Measurements from ENCODE around the gene GTPBP4. TPM values are rescaled to one million over a fixed set of nuclear protein-coding genes. Genes with fewer than 3 reads are reported as not detected.
A peak's percentile ranks its signal among the peaks of the same experiment; 100 is the strongest.

Gene GTPBP4
- total RNA-seq, 4 donors from 2014 or later, result 16.0 to 31.5 (median 21.5) TPM

- no peaks in the 10 kb centered on the region for H3K9me3 ChIP-seq
- H3K27me3 ChIP-seq, result no peaks in the 10 kb centered on the region
- H3K27ac ChIP-seq, result peak overlapping the region; percentile 35 to 61 (median 50)
- peaks cover 0 to 35% (median 0%) of the 10 kb centered on the region in 3 donors for H3K4me1 ChIP-seq
- TF ChIP-seq POLR2A (IDR thresholded peaks at IDR 0.05) (peak in 1 of 2 donors; percentile 36), POLR2AphosphoS5 (IDR thresholded peaks at IDR 0.05) (no peak)
- WGBS, 2 donors (ENCODE audit: low coverage in 1 of 2), result 50 to 75% methylated on average over 7 to 10 of the region's 12 CpGs
- H3K4me3 ChIP-seq, result no peak overlapping the region
- ATAC-seq, result peak; percentile 69
- peaks cover 3 to 49% of the 10 kb centered on the region in 2 donors for H3K36me3 ChIP-seq
Measured at GRCh38 chr10:1043532-1043995, 55.3 kb downstream of the GTPBP4 start.

GRCh38 chr10:1044146-1044545, 55.9 kb downstream of the GTPBP4 start:
- Histone ChIP-seq H3K4me1 (peaks cover 0 to 35% (median 0%) of the 10 kb centered on the region in 3 donors), H3K9me3 (no peaks in the 10 kb centered on the region), H3K36me3 (peaks cover 3 to 44% of the 10 kb centered on the region in 2 donors), H3K27me3 (no peaks in the 10 kb centered on the region), H3K4me3 (no peak overlapping the region), H3K27ac (peak overlapping the region; percentile 35 to 61 (median 50))
- ATAC-seq, result no peak
- no peak for TF ChIP-seq POLR2A (IDR thresholded peaks at IDR 0.05)
- TF ChIP-seq EP300 (IDR thresholded peaks at IDR 0.05), result no peak
- TF ChIP-seq POLR2AphosphoS5 (IDR thresholded peaks at IDR 0.05), result no peak
- no peak for TF ChIP-seq CTCF (IDR thresholded peaks at IDR 0.05)
- 55 to 57% methylated on average over 4 of the region's 4 CpGs for WGBS, 2 donors (ENCODE audit: low coverage in 1 of 2)

- 62 to 69% methylated on average over 4 of the region's 4 CpGs for WGBS, 2 donors (ENCODE audit: low coverage in 1 of 2)
- Histone ChIP-seq H3K4me3 (no peak overlapping the region), H3K27me3 (no peaks in the 10 kb centered on the region), H3K27ac (peak overlapping the region in 2 of 4 donors; percentile 53 to 61), H3K4me1 (peaks cover 0 to 40% (median 4%) of the 10 kb centered on the region in 3 donors), H3K9me3 (no peaks in the 10 kb centered on the region), H3K36me3 (peaks cover 3 to 38% of the 10 kb centered on the region in 2 donors)
- no peak for ATAC-seq
- TF ChIP-seq POLR2A (IDR thresholded peaks at IDR 0.05) (no peak), EP300 (IDR thresholded peaks at IDR 0.05) (no peak), POLR2AphosphoS5 (IDR thresholded peaks at IDR 0.05) (no peak), CTCF (IDR thresholded peaks at IDR 0.05) (no peak)
Measured at GRCh38 chr10:1044964-1045363, 56.7 kb downstream of the GTPBP4 start.

- Histone ChIP-seq H3K27me3 (no peaks in the 10 kb centered on the region), H3K4me1 (peaks cover 0 to 45% (median 8%) of the 10 kb centered on the region in 3 donors), H3K27ac (peak overlapping the region in 1 of 4 donors; percentile 53), H3K36me3 (peaks cover 2 to 33% of the 10 kb centered on the region in 2 donors), H3K9me3 (no peaks in the 10 kb centered on the region), H3K4me3 (no peak overlapping the region)
- TF ChIP-seq CTCF (IDR thresholded peaks at IDR 0.05) (no peak), POLR2AphosphoS5 (IDR thresholded peaks at IDR 0.05) (no peak), EP300 (IDR thresholded peaks at IDR 0.05) (no peak), POLR2A (IDR thresholded peaks at IDR 0.05) (no peak)
- no peak for ATAC-seq
- 89 to 91% methylated on average over 4 to 5 of the region's 6 CpGs for WGBS, 2 donors (ENCODE audit: low coverage in 1 of 2)
Measured at GRCh38 chr10:1045415-1045814, 57.2 kb downstream of the GTPBP4 start.

GRCh38 chr10:1047937-1048336, 59.7 kb downstream of the GTPBP4 start:
- Histone ChIP-seq H3K9me3 (no peaks in the 10 kb centered on the region), H3K27ac (peak overlapping the region; percentile 80 to 100 (median 98)), H3K27me3 (no peaks in the 10 kb centered on the region), H3K36me3 (peaks cover 0 to 24% of the 10 kb centered on the region in 2 donors), H3K4me1 (peaks cover 0 to 67% (median 13%) of the 10 kb centered on the region in 3 donors), H3K4me3 (peak overlapping the region; percentile 65 to 74)
- ATAC-seq, result no peak
- WGBS, 2 donors (ENCODE audit: low coverage in 1 of 2), result 3 to 8% methylated on average over 11 to 14 of the region's 15 CpGs
- no peak for TF ChIP-seq POLR2AphosphoS5 (IDR thresholded peaks at IDR 0.05)
- no peak for TF ChIP-seq CTCF (IDR thresholded peaks at IDR 0.05)
- TF ChIP-seq POLR2A (IDR thresholded peaks at IDR 0.05), result no peak
- TF ChIP-seq EP300 (IDR thresholded peaks at IDR 0.05), result no peak

Measured in gastroesophageal sphincter (tissue), 4 donors.